Stomach (tissue), 9 donors: ENCODE data around the gene GCK. TPM values are rescaled to one million over a fixed set of nuclear protein-coding genes. Genes with fewer than 3 reads are reported as not detected.

Source experiments
- DNase-seq, 2 donors: peaks; one replicate each; pipeline versions ENCODE4 v3.0.0 to v3.0.0-alpha.2; 2013 to 2019
- H3K27ac ChIP-seq, 5 donors: fragments of 200-600 bp in 4 of 5; sonication (generic) in 4 of 5; one replicate each; pipeline ENCODE4 v1.5.1; 2013 to 2019; ENCODE audit warnings: mild to moderate bottlenecking in 1 of 5, moderate library complexity in 1 of 5
- H3K27me3 ChIP-seq, 3 donors: fragments of 200-600 bp; sonication (generic); one replicate each; pipeline ENCODE4 v1.5.1; 2017 to 2019; ENCODE audit warnings: mixed run types in 1 of 3
- H3K36me3 ChIP-seq, 4 donors: fragments of 200-600 bp; sonication (generic); 1 replicate in 3 of 4; 2 replicates in 1 of 4; pipeline ENCODE4 v1.5.1; 2016 to 2019
- H3K4me1 ChIP-seq, 4 donors: fragments of 200-600 bp; sonication (generic); one replicate each; pipeline ENCODE4 v1.5.1; 2016 to 2019
- H3K4me3 ChIP-seq, 4 donors: fragments of 200-600 bp; sonication (generic) in 3 of 4; one replicate each; pipeline ENCODE4 v1.5.1; 2016 to 2019; ENCODE audit warnings: mild to moderate bottlenecking in 1 of 4
- H3K9me3 ChIP-seq, 4 donors: fragments of 200-600 bp; sonication (generic); one replicate each; pipeline ENCODE4 v1.5.1; 2016 to 2019
- CTCF ChIP-seq, 7 experiments: fragments of 450-650 bp in 4 of 7; fragments of 200-600 bp in 3 of 7; sonication (generic) in 3 of 7; IDR thresholded peaks; one replicate each; pipeline ENCODE4 v1.5.1; 2016 to 2019; ENCODE audit warnings: antibody characterized with exemption in 7 of 7, control low read depth in 2 of 7, mild to moderate bottlenecking in 1 of 7
- EP300 ChIP-seq: sonication (generic); formaldehyde crosslinking; IDR thresholded peaks from one replicate; pipeline ENCODE4 v1.6.1; 2017; ENCODE audit warnings: antibody characterized with exemption
- POLR2A ChIP-seq, 4 donors: fragments of 450-650 bp; IDR thresholded peaks; one replicate each; pipeline ENCODE4 v1.6.1; 2016; ENCODE audit warnings: antibody characterized with exemption in 4 of 4, control low read depth in 2 of 4, mild to moderate bottlenecking in 1 of 4, moderate library complexity in 1 of 4
- POLR2AphosphoS5 ChIP-seq, 3 donors: sonication (generic); formaldehyde crosslinking; IDR thresholded peaks; one replicate each; pipeline ENCODE4 v1.6.1; 2016; ENCODE audit warnings: antibody characterized with exemption in 3 of 3
- WGBS, 5 donors: extraction: QIAGEN DNeasy Blood & Tissue Kit in 3 of 5; methylation state at CpG; one replicate each; pipeline versions ENCODE4 v1.1.5 to v1.1.7; 2013 to 2018; 5-methylcytosine and 5-hydroxymethylcytosine counted together
- intact Hi-C: fragments of 100-400 bp; cut with DNase I; formaldehyde crosslinking; loops from one replicate; pipeline ENCODE4 v1.15.1; 2023; ENCODE audit warnings: low total_unique reads
- polyA plus RNA-seq, 3 donors: library from polyadenylated mRNA; stranded (reverse); fragments of 200-250 nt; gene quantifications; one replicate each; pipeline ENCODE4 v1.2.3, GENCODE V29; 2013
- total RNA-seq, 5 donors: library from RNA; depleted of rRNA; stranded (reverse); fragments of >200 nt; gene quantifications; one replicate each; pipeline versions ENCODE4 v1.1.0 to v1.2.3, GENCODE V29; 2014 to 2016
- donor health status: healthy with polysubstance abuse.
- donor health status: Bipolar disorder and iron deficiency.
- donor health status: healthy.

The GCK gene
- total and polyA plus RNA-seq, 8 donors, result 0.55 to 1.9 (median 1.1) TPM; not detected in 4

GRCh38 chr7:44231088-44231487, 41.8 kb upstream of the GCK start:
- no peak overlapping the region for H3K4me3 ChIP-seq
- WGBS, 5 donors, result 79 to 100% (median 88%) methylated on average over 1 to 12 of the region's 12 CpGs
- H3K27ac ChIP-seq, result no peak overlapping the region
- H3K36me3 ChIP-seq, result no peaks in the 10 kb centered on the region
- TF ChIP-seq EP300, result no peak
- no peak for TF ChIP-seq CTCF (IDR thresholded peaks at IDR 0.05)
- no peak for TF ChIP-seq POLR2A (IDR thresholded peaks at IDR 0.05)
- TF ChIP-seq POLR2AphosphoS5 (IDR thresholded peaks at IDR 0.05), result no peak
- H3K4me1 ChIP-seq, result no peaks in the 10 kb centered on the region
- H3K27me3 ChIP-seq, result peaks cover 0 to 14% (median 5%) of the 10 kb centered on the region in 3 donors
- no peak for DNase-seq
- no peaks in the 10 kb centered on the region for H3K9me3 ChIP-seq
- intact Hi-C loops, result no loop called here

DNA sequence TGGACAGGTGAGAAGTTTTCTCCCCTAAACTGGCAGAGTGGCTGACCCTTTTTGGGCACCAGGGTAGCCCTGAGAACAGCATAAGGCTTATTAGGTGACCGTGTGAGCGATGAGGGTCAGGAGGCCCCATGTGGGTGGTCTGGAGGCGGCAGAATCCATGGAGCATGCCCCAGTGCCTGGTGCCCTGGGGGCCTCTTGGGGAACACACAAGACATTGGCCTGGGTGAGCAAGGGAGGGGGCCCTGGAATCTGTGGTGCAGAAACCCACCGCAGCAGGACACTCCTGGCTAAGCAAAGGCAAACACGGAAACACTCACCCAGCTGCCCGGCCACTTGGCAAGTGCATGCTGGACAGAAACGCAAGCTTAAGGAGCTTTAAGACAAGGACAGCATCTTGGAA, 41.0 kb upstream of the GCK start:
- intact Hi-C loops, result no loop called here
- H3K4me3 ChIP-seq, result no peak overlapping the region
- 84 to 93% (median 86%) methylated on average over 3 to 7 of the region's 7 CpGs for WGBS, 5 donors

GRCh38 chr7:44229546-44230105, 40.4 kb upstream of the GCK start:
- no peak for DNase-seq
- Histone ChIP-seq H3K4me1 (no peaks in the 10 kb centered on the region), H3K9me3 (no peaks in the 10 kb centered on the region), H3K27ac (no peak overlapping the region), H3K4me3 (no peak overlapping the region), H3K36me3 (no peaks in the 10 kb centered on the region), H3K27me3 (peaks cover 0 to 28% (median 15%) of the 10 kb centered on the region in 3 donors)
- intact Hi-C loops, result no loop called here
- TF ChIP-seq POLR2AphosphoS5 (IDR thresholded peaks at IDR 0.05) (no peak), CTCF (IDR thresholded peaks at IDR 0.05) (no peak), EP300 (no peak), POLR2A (IDR thresholded peaks at IDR 0.05) (no peak)
- 67 to 86% (median 74%) methylated on average over 6 to 11 of the region's 11 CpGs for WGBS, 5 donors

More for the DNA sequence above, 41.0 kb upstream of the GCK start:
- TF ChIP-seq POLR2A (IDR thresholded peaks at IDR 0.05) (no peak), POLR2AphosphoS5 (IDR thresholded peaks at IDR 0.05) (no peak), EP300 (no peak), CTCF (IDR thresholded peaks at IDR 0.05) (no peak)
- Histone ChIP-seq H3K27ac (no peak overlapping the region), H3K27me3 (peaks cover 0 to 22% (median 13%) of the 10 kb centered on the region in 3 donors), H3K9me3 (no peaks in the 10 kb centered on the region), H3K36me3 (no peaks in the 10 kb centered on the region), H3K4me1 (no peaks in the 10 kb centered on the region)
- no peak for DNase-seq

DNA sequence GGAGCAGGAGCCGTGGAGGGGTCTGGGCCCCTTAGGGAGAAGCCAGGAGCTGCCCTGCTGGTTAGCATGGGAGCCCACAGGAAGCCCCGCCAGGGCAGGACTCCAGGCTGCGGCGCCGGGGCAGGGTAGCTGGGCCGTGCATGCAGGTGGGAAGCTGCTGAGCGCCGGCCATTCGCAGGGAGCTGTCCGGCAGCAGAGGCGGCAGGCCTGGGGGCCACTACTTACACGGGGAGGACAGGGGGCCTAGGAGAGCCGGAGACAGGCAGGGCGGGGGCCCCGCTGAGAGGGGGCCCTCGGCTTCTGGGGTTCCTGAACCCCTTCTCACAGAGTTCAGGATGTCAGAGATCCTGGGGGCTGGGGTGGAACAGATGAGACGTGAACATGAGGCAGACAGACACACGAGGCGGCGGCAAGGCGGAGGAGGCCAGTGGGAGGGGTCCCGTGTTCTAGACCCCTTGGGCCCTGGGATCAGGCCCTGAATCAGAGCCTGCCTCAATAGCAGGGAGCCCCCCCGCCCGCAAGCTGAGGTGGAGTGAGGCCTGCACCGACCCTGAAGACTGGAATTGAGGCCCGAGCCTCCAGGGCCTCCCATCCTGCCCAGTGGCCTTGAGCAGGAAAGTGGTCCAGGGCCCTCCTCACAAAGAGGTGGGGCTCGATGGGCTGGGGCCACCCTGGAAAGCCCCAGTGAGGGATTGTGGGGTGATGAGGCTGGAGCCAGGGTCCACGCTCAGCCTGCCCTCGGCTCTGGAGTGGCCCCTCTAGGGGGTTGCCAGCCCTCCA, 39.5 kb upstream of the GCK start:
- 76 to 85% (median 81%) methylated on average over 26 to 29 of the region's 29 CpGs for WGBS, 5 donors
- DNase-seq, result no peak
- H3K4me3 ChIP-seq, result no peak overlapping the region
- no peaks in the 10 kb centered on the region for H3K36me3 ChIP-seq
- no peak for TF ChIP-seq CTCF (IDR thresholded peaks at IDR 0.05)
- no peak for TF ChIP-seq POLR2AphosphoS5 (IDR thresholded peaks at IDR 0.05)
- no peak for TF ChIP-seq POLR2A (IDR thresholded peaks at IDR 0.05)
- no peak for TF ChIP-seq EP300
- intact Hi-C loops, result no loop called here
- H3K27me3 ChIP-seq, result peaks cover 0 to 34% (median 15%) of the 10 kb centered on the region in 3 donors
- no peaks in the 10 kb centered on the region for H3K9me3 ChIP-seq
- H3K27ac ChIP-seq, result no peak overlapping the region
- H3K4me1 ChIP-seq, result no peaks in the 10 kb centered on the region
